ENCODE measurements around the gene ADAM8.

The ADAM8 gene

DNA sequence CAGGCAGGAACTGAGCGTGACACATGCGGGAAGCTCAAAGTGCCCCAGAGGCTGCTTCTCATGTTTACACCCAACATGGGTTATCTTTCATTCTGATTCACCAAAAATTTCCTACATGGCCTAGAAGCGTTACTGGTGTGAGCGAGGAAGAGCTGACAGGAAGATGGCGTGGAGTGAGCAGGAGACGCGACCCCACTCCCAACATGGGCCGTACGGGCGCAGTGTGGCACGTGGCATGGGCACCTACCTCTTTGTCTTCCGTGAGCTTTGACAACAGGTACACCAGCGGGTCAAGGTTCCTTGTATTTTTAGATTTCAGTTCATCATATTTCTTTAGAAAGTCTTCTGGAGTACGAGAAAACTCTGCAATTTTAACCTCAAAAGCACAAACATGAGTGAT is 23.1 kb upstream of the ADAM8 start:
- TF ChIP-seq, protein P1, sequence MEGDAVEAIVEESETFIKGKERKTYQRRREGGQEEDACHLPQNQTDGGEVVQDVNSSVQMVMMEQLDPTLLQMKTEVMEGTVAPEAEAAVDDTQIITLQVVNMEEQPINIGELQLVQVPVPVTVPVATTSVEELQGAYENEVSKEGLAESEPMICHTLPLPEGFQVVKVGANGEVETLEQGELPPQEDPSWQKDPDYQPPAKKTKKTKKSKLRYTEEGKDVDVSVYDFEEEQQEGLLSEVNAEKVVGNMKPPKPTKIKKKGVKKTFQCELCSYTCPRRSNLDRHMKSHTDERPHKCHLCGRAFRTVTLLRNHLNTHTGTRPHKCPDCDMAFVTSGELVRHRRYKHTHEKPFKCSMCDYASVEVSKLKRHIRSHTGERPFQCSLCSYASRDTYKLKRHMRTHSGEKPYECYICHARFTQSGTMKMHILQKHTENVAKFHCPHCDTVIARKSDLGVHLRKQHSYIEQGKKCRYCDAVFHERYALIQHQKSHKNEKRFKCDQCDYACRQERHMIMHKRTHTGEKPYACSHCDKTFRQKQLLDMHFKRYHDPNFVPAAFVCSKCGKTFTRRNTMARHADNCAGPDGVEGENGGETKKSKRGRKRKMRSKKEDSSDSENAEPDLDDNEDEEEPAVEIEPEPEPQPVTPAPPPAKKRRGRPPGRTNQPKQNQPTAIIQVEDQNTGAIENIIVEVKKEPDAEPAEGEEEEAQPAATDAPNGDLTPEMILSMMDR (IDR thresholded peaks at IDR 0.05; ENCODE audit: control insufficient read depth, extremely low read depth, insufficient read depth) = no peak
- no peak overlapping the region for H3K4me3 ChIP-seq (ENCODE audit: low read depth, low read length)
- DNase-seq (ENCODE audit: low read depth) = no peak

DNA sequence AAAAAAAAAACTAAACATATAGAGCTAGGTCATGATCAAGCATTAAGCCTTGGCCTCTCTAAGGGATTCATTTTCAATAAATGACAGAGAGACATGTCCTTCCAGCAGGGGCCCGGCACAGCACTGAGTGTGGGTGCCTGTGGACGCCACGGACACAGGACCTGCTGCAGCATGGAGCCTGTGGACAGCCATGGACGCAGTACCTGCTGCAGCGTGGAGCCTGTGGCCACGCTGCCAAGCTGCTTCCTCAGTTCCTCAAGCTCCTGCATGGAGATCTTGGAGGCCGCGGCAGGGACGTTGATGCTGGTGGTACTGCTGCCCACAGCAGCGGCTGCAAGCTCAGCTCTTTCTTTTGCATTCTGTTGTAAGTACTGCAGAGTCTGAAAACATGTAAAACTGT is 22.6 kb upstream of the ADAM8 start:
- TF ChIP-seq, protein P1 (IDR thresholded peaks at IDR 0.05; ENCODE audit: control insufficient read depth, extremely low read depth, insufficient read depth) = no peak
- DNase-seq (ENCODE audit: low read depth) = no peak

DNA sequence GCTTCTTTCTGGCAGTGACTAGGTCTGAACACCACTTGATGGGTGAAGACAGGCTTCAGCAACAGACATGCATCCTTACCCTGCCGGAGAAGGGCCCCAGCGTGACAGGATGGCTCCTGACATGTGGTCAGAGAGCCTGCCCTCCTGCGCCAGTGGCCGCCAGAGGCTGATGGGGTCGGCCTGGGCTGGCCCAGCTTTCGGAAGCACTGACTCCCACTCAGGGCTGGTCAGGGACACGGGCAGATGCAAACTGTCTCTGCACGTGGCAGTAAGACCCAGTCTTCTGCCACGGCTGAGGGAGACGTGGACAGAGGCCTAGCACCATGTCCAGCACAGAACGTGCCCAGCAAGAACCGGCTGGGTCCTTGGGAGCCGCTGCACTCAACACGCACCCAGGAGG is 21.8 kb upstream of the ADAM8 start:
- TF ChIP-seq, protein P1 (IDR thresholded peaks at IDR 0.05; ENCODE audit: control insufficient read depth, extremely low read depth, insufficient read depth) = no peak
- no peak for DNase-seq (ENCODE audit: low read depth)
- H3K4me3 ChIP-seq (ENCODE audit: low read depth, low read length) = no peak overlapping the region

More for the DNA sequence above, 22.6 kb upstream of the ADAM8 start:
- no peak overlapping the region for H3K4me3 ChIP-seq (ENCODE audit: low read depth, low read length)

DNA sequence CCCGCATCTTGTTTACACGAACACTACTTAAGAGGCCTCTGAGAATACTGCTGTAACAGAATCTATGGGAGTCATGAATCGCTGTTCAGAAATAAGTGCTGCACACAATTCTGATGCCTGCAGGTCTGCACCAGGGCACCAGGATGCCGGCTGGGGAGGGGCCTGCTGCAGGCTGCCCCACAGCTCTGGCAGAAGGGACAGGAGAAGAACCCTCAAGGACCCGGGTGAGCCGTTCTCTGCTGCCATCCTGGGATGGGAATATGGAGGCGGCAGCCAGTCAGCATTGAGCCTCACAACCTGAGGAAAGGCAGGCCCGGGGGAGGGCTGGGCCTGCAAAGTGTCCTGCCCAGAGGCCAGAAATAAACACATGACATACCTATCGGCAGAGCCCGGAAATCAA is 20.8 kb upstream of the ADAM8 start:
- no peak for DNase-seq (ENCODE audit: low read depth)
- TF ChIP-seq, protein P1 (IDR thresholded peaks at IDR 0.05; ENCODE audit: control insufficient read depth, extremely low read depth, insufficient read depth) = no peak
- no peak overlapping the region for H3K4me3 ChIP-seq (ENCODE audit: low read depth, low read length)

DNA sequence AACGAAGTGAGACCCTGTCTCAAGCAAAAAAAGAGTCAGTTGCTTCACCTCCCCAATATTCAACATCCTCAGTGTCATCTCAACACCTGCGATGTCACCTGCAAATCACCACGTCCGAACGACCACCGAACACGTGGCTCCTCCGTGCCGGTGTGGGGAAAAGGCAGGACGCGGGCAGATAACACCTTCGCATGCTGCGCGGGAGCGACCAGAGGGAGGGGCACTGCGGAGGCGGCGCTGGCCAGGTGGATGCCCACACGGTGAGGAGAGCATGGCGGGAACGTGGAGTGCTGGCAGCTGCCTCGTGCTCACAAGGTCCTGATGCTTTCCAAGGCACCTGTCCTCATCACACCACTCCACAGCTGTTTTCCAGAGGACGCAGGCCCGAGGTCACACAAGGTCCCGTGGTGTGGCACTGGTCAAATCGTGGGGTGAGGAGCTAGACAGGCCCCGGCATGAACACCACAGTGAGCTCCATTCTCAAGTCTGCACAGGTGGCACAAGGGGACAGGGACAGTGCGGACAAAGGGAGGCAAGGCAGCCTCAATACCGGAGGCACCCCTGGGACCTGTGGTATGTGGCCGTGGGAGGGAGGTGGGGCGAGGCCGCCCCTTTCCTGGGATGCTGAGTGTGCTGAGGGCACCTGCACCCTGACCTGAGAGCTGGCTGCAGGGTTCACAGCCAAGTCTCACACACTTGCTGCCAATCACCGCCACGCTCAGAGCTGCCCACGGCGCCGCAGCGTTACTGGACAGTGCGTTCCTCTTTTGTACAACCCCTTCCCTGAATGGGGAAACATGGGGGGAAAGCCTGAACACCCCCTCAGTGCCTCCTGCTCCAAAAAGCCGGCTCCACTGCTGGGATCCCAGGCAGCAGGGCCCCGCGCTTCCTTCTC is 19.0 kb upstream of the ADAM8 start:
- DNase-seq (ENCODE audit: low read depth) = no peak
- H3K4me3 ChIP-seq (ENCODE audit: low read depth, low read length) = no peak overlapping the region
- TF ChIP-seq, protein P1 (IDR thresholded peaks at IDR 0.05; ENCODE audit: control insufficient read depth, extremely low read depth, insufficient read depth) = no peak

DNA sequence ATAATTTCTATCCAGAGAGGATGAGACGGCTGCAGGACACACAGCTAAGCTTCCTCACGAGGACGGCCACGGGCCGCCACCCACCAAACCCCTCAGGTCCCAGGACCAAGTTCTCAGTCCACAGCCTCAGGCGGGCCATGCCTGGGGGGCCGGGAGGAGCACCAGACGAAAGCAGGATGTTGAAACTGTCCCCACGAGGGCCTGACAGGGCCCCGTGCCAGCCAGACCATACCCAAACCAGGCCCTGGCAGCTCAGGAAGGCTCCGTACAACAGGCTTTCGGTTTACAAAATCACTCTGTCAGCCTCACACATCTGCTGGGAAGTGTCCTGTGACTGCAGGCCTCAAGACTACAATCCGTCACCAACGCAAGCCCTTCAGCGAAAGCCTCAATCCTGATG is 17.5 kb upstream of the ADAM8 start:
- TF ChIP-seq, protein P1 (IDR thresholded peaks at IDR 0.05; ENCODE audit: control insufficient read depth, extremely low read depth, insufficient read depth) = no peak
- no peak for DNase-seq (ENCODE audit: low read depth)
- no peak overlapping the region for H3K4me3 ChIP-seq (ENCODE audit: low read depth, low read length)

DNA sequence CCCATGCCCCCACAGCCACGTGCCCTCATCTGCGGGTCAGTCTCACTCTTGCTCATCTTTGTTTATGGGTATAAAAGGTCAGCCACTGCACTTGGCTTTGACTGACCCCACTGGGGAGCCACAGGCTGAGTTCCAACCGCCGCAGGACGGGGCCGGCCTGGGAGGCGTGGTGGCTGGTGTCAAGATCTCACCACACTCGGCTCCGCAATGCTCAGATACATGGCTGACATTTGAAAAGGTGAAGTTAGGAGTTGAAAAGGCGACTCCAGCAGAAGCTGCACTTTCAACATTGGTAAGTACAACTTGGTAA is 17.1 kb upstream of the ADAM8 start:
- DNase-seq (ENCODE audit: low read depth) = no peak
- no peak overlapping the region for H3K4me3 ChIP-seq (ENCODE audit: low read depth, low read length)
- TF ChIP-seq, protein P1 (IDR thresholded peaks at IDR 0.05; ENCODE audit: control insufficient read depth, extremely low read depth, insufficient read depth) = no peak
